ENCODE results near the gene DOK6.
A peak's percentile ranks its signal among the peaks of the same experiment; 100 is the strongest.

Gene DOK6

GRCh38 chr18:69897397-69898108, 496.9 kb downstream of the DOK6 start:
- no peak overlapping the region for H3K4me3 ChIP-seq (ENCODE audit: low read depth, low read length)
- TF ChIP-seq CTCF (conservative IDR thresholded peaks at IDR 0.05; ENCODE audit: low read depth, low read length): no peak
- no peak for DNase-seq (ENCODE audit: low read depth)

- H3K4me3 ChIP-seq (ENCODE audit: low read depth, low read length): no peak overlapping the region
- TF ChIP-seq CTCF (conservative IDR thresholded peaks at IDR 0.05; ENCODE audit: low read depth, low read length): no peak
- DNase-seq (ENCODE audit: low read depth): peak; percentile 41
These were observed 497.7 kb downstream of the DOK6 start for GRCh38 chr18:69898241-69898861.
